GM12878 (cell line): ENCODE results near the gene PRRX1. TPM values are rescaled to one million over a fixed set of nuclear protein-coding genes. Genes with fewer than 3 reads are reported as not detected.

Experiments
- ATAC-seq: fragments of 200-7000 bp; cut with Tn5 transposase; 3 replicates; pipeline ENCODE4 v1.9.1; 2020; ENCODE audit warnings: mild to moderate bottlenecking, moderate library complexity
- BruUV-seq: library from RNA; stranded (reverse); fragments of 400-500 nt; replicated peaks from 2 replicates; lab custom pipeline; 2021; lab: Mats Ljungman, UMichigan
- CTCF ChIA-PET: fragments of 300-600 bp; sonication (Branson Sonifier 250); formaldehyde crosslinking; extraction: SDS; loops from one replicate; lab custom pipeline; 2021; ENCODE audit warnings: inconsistent platforms; lab: Yijun Ruan, JAX
- POLR2A ChIA-PET: fragments of 350-600 bp; formaldehyde crosslinking; extraction: SDS; loops from one replicate; lab custom pipeline; 2021; ENCODE audit warnings: inconsistent platforms; lab: Charles Lee
- RAD21 ChIA-PET: fragments of 300-600 bp; sonication (Branson Sonifier 250); formaldehyde crosslinking; loops from one replicate; lab custom pipeline; 2023; ENCODE audit warnings: antibody characterized with exemption; ENCODE audit not compliant: unreplicated experiment; lab: Charles Lee
- SMC1A ChIA-PET: fragments of 300-600 bp; sonication (Branson Sonifier 250); formaldehyde crosslinking; loops from one replicate; lab custom pipeline; 2023; ENCODE audit not compliant: unreplicated experiment, uncharacterized antibody; lab: Charles Lee
- DNase-seq: peaks from one replicate; pipeline ENCODE4 v3.0.0-alpha.2; 2011; ENCODE audit warnings: low read depth, low spot score
- FAIRE-seq: peaks from 3 replicates; lab custom pipeline; 2011; peaks lifted over from hg19 to GRCh38; lab: Jason Lieb, UNC
- H2AFZ ChIP-seq: 2 replicates; pipeline ENCODE4 v1.6.0; 2011; ENCODE audit warnings: low read depth, low read length, control low read depth; ENCODE audit not compliant: control insufficient read depth
- H3K27ac ChIP-seq: 2 replicates; pipeline ENCODE4 v1.5.1; 2011; ENCODE audit warnings: control low read depth; ENCODE audit not compliant: control insufficient read depth, insufficient read depth
- H3K27me3 ChIP-seq, 2 experiments: replicated peaks in 1 of 2; 2 replicates each; pipeline versions ENCODE4 v1.6.0 to v1.6.1; 2011; ENCODE audit warnings: low read length in 1 of 2; ENCODE audit not compliant: control insufficient read depth in 2 of 2, insufficient read depth in 2 of 2
- H3K36me3 ChIP-seq, 2 experiments: 2 replicates each; pipeline ENCODE4 v1.5.1; 2011; ENCODE audit warnings: low read length in 1 of 2; ENCODE audit not compliant: control insufficient read depth in 2 of 2, insufficient read depth in 2 of 2
- H3K4me1 ChIP-seq: 2 replicates; pipeline ENCODE4 v1.6.1; 2011; ENCODE audit warnings: mild to moderate bottlenecking, low read length, moderate library complexity, mixed read lengths; ENCODE audit not compliant: control insufficient read depth, insufficient read depth
- H3K4me2 ChIP-seq: 2 replicates; pipeline ENCODE4 v1.6.0; 2011; ENCODE audit warnings: control low read depth; ENCODE audit not compliant: control insufficient read depth, insufficient read depth
- H3K4me3 ChIP-seq: fragments of 200-600 bp; sonication (generic); 2 replicates; pipeline ENCODE4 v1.5.1; 2016
- H3K79me2 ChIP-seq: 2 replicates; pipeline ENCODE4 v1.6.0; 2011; ENCODE audit warnings: low read length; ENCODE audit not compliant: control insufficient read depth, insufficient read depth
- H3K9ac ChIP-seq: 2 replicates; pipeline ENCODE4 v1.8.0; 2011; ENCODE audit warnings: low read length, control low read depth, mixed read lengths; ENCODE audit not compliant: control insufficient read depth, insufficient read depth
- H3K9me3 ChIP-seq: replicated peaks from 3 replicates; pipeline ENCODE4 v1.5.1; 2011; ENCODE audit warnings: mild to moderate bottlenecking, low read length; ENCODE audit not compliant: control insufficient read depth, insufficient read depth
- H4K20me1 ChIP-seq: 2 replicates; pipeline ENCODE4 v1.6.0; 2011; ENCODE audit not compliant: control insufficient read depth, insufficient read depth
- CHD1 ChIP-seq: IDR thresholded peaks from 2 replicates; pipeline ENCODE4 v1.6.1; 2012; ENCODE audit warnings: low read depth, low read length, improper control_type of control experiment
- EED ChIP-seq: sonication (generic); IDR thresholded peaks from 2 replicates; pipeline ENCODE4 v1.6.1; 2016; ENCODE audit warnings: antibody characterized with exemption, low read depth
- ETV6 ChIP-seq, 2 experiments: fragments of 450-650 bp in 1 of 2; IDR thresholded peaks in 1 of 2; conservative IDR thresholded peaks in 1 of 2; 2 replicates each; pipeline ENCODE4 v1.6.1; 2014; ENCODE audit warnings: antibody characterized with exemption in 1 of 2, borderline replicate concordance in 1 of 2, low read depth in 1 of 2, mild to moderate bottlenecking in 1 of 2, moderate library complexity in 1 of 2
- HDAC6 ChIP-seq: fragments of 200-600 bp; sonication (generic); IDR thresholded peaks from one replicate; pipeline ENCODE4 v1.8.0; 2017; ENCODE audit warnings: antibody characterized with exemption; ENCODE audit not compliant: unreplicated experiment
- JUND ChIP-seq: IDR thresholded peaks from 2 replicates; pipeline ENCODE4 v1.6.1; 2012; ENCODE audit warnings: low read depth, mild to moderate bottlenecking, low read length, improper control_type of control experiment, moderate library complexity
- NBN ChIP-seq: fragments of 450-650 bp; IDR thresholded peaks from 2 replicates; pipeline ENCODE4 v1.6.1; 2016
- NFYA ChIP-seq: IDR thresholded peaks from 2 replicates; pipeline ENCODE4 v1.6.1; 2011; ENCODE audit warnings: low read depth, mild to moderate bottlenecking, low read length, improper control_type of control experiment, borderline replicate concordance
- POU2F2 ChIP-seq: IDR thresholded peaks from 3 replicates; pipeline ENCODE4 v1.6.1; 2011; ENCODE audit warnings: low read depth, mild to moderate bottlenecking, low read length, borderline replicate concordance
- SMAD5 ChIP-seq: IDR thresholded peaks from 2 replicates; pipeline ENCODE4 v1.6.1; 2016; ENCODE audit warnings: antibody characterized with exemption, low read depth
- ZZZ3 ChIP-seq: IDR thresholded peaks from 2 replicates; pipeline ENCODE4 v1.6.1; 2011; ENCODE audit warnings: low read depth; ENCODE audit not compliant: control insufficient read depth, insufficient read length
- WGBS: methylation state at CpG from one replicate; pipeline ENCODE4 v1.1.6; 2016; ENCODE audit warnings: low lambda C conversion rate; ENCODE audit not compliant: insufficient replicate concordance, insufficient coverage; ENCODE audit errors: missing lambda C conversion rate; 5-methylcytosine and 5-hydroxymethylcytosine counted together
- in situ Hi-C: fragments of 300-500 bp; cut with MboI; formaldehyde crosslinking; loops from 9 replicates; pipeline ENCODE4 v1.14.3; 2018; ENCODE audit warnings: mixed read lengths
- intact Hi-C: fragments of 100-400 bp; cut with micrococcal nuclease; formaldehyde crosslinking; loops from one replicate; pipeline ENCODE4 v1.14.2; 2022; ENCODE audit not compliant: unreplicated experiment
- polyA plus RNA-seq, 11 experiments: library from polyadenylated mRNA; depleted of rRNA in 4 of 11; unstranded in 6 of 11; stranded (reverse) in 5 of 11; fragments of >200 nt; fragmentation: Nextera tagmentation in 4 of 11; fragmentation: Illumina TruSeq in 1 of 11; extraction: Ambion mirVana in 4 of 11; extraction: Trizol in 1 of 11; gene quantifications; 1 replicate in 1 of 11; 2 replicates in 10 of 11; pipeline versions ENCODE4 v1.2.1 to v1.2.3, GENCODE V29; 2011 to 2016; ENCODE audit warnings: inconsistent platforms in 2 of 11, missing spikeins in 2 of 11, low read depth in 1 of 11
- total RNA-seq, 4 experiments: library from RNA; depleted of rRNA in 3 of 4; stranded (reverse); fragments of >200 nt in 3 of 4; fragmentation: Illumina TruSeq in 1 of 4; extraction: Trizol in 1 of 4; gene quantifications; 2 replicates each; pipeline versions ENCODE4 v1.2.1 to v1.2.3, GENCODE V29; 2013 to 2021

PRRX1 gene
- total and polyA plus RNA-seq, 10 of the 15 experiments (the other 5 are each of a cell fraction or from before 2014, with no cell fraction given), result 0.42 to 64.6 (median 1.5) TPM

GRCh38 chr1:170735366-170736263, 71.7 kb downstream of the PRRX1 start:
- ChIA-PET CTCF (interaction anchor here (1.0 kb wide), 1 partner anchor 46 kb away, joined by 3 read pairs; no protein-coding TSS in a partner anchor), RAD21 (no interaction called here), SMC1A (interaction anchor here (1.0 to 1.2 kb wide), 2 partner anchors 11 to 46 kb away, joined by 3 to 5 read pairs; no protein-coding TSS in a partner anchor), POLR2A (no interaction called here)
- FAIRE-seq, result no peak
- Histone ChIP-seq H3K4me3 (no peak overlapping the region), H3K4me1 (no peaks in the 10 kb centered on the region), H3K27ac (no peak overlapping the region), H3K9ac (no peak overlapping the region), H3K9me3 (no peaks in the 10 kb centered on the region), H3K79me2 (no peaks in the 10 kb centered on the region), H3K36me3 (no peaks in the 10 kb centered on the region), H3K4me2 (no peak overlapping the region), H3K27me3 (no peaks in the 10 kb centered on the region), H4K20me1 (no peaks in the 10 kb centered on the region), H2AFZ (no peak overlapping the region)
- TF ChIP-seq SMAD5, result no peak
- TF ChIP-seq ZZZ3, result no peak
- no peak for TF ChIP-seq CHD1
- no peak for TF ChIP-seq EED
- TF ChIP-seq ETV6 (conservative IDR thresholded peaks at IDR 0.05 in 1 of 2, IDR thresholded peaks at IDR 0.05 in 1 of 2; ENCODE audit: borderline replicate concordance in 1 of 2, low read depth in 1 of 2), result no peak
- TF ChIP-seq POU2F2, result no peak
- TF ChIP-seq JUND, result no peak
- TF ChIP-seq HDAC6, result no peak
- TF ChIP-seq NBN, result no peak
- TF ChIP-seq NFYA, result no peak
- 15% methylated on average over 2 of the region's 2 CpGs for WGBS
- BruUV-seq, result no TSS peak
- no peak for DNase-seq
- in situ Hi-C loops, result no loop called here
- intact Hi-C loops, result no loop called here
- no peak for ATAC-seq
